Cardiac septum (tissue), 1 donor: ENCODE results near the gene FRAT2. TPM values are rescaled to one million over a fixed set of nuclear protein-coding genes. Genes with fewer than 3 reads are reported as not detected.
A peak's percentile ranks its signal among the peaks of the same experiment; 100 is the strongest.

ENCODE experiments used
- DNase-seq: peaks from one replicate; pipeline ENCODE4 v3.0.0-alpha.2; 2020; ENCODE audit warnings: low spot score
- intact Hi-C: fragments of 100-400 bp; cut with DNase I; formaldehyde crosslinking; loops from one replicate; pipeline ENCODE4 v1.14.0; 2022
- long read RNA-seq: library from polyadenylated mRNA; unstranded; transcript quantifications from one replicate; pipeline ENCODE4 v2.0.0, GENCODE V29; 2021
- total RNA-seq: library from RNA; stranded (reverse); fragmentation: NEBNext Ultra II Directional; extraction: Animal tissue kit (Norgen Biotek cat#: 25700); gene quantifications from one replicate; pipeline ENCODE4 v1.2.1, GENCODE V29; 2021
- donor health status: DM: no; HTN: no; CAD: no.

Gene FRAT2, protein sequence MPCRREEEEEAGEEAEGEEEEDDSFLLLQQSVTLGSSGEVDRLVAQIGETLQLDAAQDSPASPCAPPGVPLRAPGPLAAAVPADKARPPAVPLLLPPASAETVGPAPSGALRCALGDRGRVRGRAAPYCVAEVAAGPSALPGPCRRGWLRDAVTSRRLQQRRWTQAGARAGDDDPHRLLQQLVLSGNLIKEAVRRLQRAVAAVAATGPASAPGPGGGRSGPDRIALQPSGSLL
- 4.8 TPM for total RNA-seq
- long read RNA-seq, transcript FRAT2-201 (1 exons, 2,213 nt): major isoform, 22 of 22 reads
- long read RNA-seq, partial matches to known transcripts: 0 of 22 reads
- long read RNA-seq, other reads (novel, unspliced or antisense): 0 of 22 reads

DNA sequence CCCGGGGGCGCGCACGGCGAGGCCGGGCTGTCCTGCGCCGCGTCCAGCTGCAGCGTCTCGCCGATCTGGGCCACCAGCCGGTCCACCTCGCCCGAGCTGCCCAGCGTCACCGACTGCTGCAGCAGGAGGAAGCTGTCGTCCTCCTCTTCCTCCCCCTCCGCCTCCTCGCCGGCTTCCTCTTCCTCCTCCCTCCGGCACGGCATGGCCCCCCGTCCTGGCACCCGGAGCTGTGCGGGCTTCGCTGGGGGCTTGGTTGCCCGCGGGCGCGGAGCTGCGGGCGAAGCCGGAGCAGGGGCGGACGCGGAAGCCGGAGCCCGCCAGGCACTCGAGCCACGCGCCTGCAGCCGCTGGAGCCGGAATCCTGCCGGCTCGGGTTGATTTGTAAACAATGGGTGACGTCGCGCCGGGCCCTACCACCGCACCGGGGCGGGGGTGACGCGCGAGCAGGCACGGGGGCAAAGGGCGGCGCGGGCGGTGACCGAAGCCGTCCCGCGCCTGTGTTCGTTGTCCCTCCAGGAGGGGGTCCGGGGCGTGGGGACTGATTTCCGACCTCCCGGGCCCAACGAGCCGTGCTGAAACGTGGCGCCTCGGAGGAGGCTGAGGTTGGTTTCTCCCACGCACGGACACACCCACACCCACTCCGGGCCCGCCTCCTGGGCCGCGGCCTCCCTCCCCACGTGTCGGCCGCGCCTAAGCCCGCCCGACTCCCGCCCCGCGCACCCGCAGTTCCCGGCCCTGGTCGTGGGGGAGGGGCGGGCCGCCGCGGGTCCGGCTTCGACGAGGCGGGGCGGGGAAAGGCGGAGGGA lies at the start of gene FRAT2:
Gene FRAT2 (minus strand): TSS at position 360 of the 806 bp plus-strand sequence. CDS start 157 bp downstream, at position 203.
- DNase-seq: peak; percentile 96
- intact Hi-C loops: loop anchor here (5.0 kb wide), 1 partner anchor 42 kb away; the partner anchor contains the start of gene ARHGAP19

DNA sequence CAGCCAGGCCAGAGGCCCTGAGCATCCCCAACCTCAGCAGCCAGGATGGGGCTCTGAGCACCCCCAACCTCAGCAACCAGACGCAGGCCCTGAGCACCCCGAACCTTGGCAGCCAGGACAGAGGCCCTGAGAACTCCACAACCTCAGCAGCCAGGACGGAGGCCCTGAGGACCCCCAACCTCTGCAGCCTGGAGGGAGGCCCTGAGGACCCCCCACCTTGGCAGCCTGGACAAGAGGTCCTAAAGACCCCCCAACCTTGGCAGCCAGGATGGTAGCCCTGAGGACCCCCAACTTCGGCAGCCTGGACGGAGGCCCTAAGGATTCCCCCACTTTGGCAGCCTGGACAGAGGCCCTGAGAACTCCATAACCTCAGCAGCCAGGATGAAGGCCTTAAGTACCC lies 49.6 kb upstream of the FRAT2 start:
- intact Hi-C loops: no loop called here

DNA sequence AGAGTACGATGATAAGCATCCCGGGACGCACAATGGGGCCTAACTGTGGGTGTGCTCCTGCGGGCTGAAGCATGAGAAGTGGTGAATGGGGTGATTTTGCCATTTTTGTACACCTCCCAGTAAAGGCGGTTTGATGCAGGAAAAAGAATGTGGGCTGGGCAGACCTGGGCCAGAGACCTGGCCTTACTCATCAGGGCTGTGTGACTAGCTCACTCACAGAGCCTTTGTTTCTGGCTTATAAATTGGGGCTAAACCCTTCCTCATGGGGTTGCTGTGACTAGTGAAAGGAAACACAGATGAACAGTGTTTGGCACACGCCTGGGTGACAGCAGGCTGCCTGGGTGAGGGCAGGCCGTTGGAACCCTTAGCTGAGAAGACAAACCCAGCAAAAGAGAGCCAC lies 48.6 kb upstream of the FRAT2 start:
- intact Hi-C loops: no loop called here
- DNase-seq: no peak

More for the DNA sequence above, 49.6 kb upstream of the FRAT2 start:
- DNase-seq: no peak

DNA sequence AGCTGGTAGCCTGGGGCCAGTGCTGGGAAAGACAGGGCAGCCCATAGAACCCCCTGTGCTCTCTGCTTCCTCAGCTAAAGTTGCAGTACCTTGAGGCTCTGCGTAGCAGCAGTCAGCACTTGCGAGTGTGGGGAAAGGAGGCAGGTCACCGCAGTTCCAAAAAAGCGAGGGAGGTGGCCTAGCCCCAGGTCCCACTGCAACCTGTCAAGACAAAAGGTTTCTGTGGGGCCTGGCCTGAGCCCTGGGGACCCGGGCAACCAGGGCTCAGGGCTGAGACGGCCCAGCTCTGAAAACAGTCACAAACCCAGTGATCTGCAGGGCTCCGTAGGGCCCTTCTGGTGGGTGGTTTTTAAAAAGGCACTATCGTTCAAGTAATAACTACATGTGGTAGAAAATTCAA lies 47.1 kb upstream of the FRAT2 start:
- intact Hi-C loops: no loop called here
- no peak for DNase-seq

DNA sequence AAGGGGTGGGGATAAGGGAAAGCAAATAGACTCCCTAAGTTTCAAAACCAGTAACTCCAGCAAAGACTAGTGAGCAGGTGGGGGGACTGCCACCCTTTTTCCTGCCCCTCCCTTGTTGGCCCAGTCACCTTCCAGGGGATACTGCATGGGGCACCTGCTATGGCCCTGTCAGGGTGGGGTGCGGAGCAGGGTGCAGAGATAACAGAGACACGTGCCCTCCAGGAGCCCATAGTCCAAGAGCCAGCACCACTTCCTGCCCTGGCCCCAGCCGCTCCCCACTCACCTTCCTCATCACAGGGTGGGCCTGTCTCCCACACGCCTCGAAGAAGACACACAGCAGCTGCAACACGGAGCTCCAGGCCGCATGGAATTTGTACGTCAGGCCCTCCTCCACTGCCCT lies 46.0 kb upstream of the FRAT2 start:
- intact Hi-C loops: no loop called here
- no peak for DNase-seq

DNA sequence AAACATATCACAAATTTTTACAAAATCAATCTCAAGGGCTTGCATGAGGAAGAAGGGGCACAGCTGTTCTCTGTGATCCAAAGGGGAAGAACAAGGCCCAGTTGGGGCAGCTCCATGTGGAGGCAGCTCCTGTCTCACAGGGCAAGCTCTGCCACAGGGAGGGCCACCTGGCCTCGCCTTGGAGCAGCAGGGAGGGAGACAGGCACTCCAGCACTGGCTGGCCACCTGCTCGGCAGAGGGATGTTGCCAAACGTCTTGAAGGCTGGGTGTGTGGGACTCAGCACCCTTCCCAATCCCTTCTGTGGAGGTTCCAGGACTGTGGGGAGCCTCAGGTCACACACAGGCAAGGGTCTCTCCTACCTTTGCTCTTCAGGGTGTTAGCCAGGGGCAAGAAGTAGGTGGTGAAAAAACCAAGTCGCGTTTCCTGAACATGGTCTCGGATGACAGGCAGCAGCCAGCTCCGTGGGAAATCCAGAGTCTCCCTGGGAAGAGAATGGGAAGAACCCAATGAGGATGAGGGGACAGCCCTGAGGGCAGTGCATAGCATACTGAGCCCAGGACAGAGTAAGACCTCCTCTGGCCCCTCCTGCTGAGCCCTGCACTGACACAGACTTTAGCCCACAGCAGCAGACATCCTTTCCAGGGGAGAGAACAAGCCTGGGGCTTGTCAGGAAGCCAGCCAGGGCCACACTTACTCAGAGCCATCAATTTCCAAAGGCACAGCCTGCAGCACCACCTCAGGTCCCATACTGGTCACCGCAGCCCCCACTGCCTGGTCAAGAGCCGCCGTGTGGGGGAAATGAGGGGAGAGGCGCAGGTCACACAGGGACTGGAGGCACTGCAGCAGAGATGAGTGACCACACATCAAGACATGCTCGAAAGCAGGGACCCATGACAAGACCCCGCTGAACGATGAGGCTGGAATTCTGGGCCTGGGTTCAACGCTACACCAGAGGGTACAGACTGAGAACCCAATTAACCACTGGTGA lies 44.7 kb upstream of the FRAT2 start:
- DNase-seq: no peak
- intact Hi-C loops: no loop called here

DNA sequence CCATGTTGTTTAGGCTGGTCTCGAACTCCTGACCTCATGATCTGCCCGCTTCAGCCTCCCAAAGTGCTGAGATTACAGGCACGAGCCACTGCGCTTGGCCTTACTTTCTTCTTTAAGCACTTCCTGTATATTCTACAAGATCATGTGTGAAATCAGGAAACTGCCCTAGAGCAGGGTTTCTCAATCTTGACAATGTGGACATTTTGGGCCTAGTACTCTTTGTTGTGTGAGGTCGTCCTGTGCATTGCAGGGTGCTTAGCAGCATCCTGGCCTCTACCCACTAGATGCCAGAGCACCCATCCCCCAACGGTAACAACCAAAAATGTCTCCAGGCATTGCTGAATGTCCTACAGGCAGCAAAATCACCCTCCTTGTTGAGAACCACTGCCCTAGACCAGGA lies 41.9 kb upstream of the FRAT2 start:
- intact Hi-C loops: no loop called here
- DNase-seq: no peak

DNA sequence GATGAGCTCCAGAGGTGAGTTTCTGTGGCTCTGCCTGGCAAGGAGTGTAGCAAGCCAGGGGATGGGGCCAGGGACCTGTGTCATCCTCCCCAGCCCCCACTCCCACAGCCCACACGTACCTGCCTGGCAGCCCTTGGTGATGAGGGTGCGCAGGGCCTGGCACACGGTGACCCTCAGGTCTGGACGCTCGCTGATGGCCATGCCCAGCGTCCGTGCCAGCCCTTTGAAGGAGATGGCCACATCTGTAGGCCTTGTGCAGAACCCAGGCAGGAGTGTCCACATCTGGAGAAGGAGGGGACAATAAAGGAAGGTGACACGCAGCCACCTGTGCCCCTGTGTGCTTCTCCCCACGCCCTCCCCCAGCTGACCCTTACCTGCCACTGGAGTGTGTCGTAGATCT lies 38.9 kb upstream of the FRAT2 start:
- intact Hi-C loops: no loop called here
- DNase-seq: no peak

DNA sequence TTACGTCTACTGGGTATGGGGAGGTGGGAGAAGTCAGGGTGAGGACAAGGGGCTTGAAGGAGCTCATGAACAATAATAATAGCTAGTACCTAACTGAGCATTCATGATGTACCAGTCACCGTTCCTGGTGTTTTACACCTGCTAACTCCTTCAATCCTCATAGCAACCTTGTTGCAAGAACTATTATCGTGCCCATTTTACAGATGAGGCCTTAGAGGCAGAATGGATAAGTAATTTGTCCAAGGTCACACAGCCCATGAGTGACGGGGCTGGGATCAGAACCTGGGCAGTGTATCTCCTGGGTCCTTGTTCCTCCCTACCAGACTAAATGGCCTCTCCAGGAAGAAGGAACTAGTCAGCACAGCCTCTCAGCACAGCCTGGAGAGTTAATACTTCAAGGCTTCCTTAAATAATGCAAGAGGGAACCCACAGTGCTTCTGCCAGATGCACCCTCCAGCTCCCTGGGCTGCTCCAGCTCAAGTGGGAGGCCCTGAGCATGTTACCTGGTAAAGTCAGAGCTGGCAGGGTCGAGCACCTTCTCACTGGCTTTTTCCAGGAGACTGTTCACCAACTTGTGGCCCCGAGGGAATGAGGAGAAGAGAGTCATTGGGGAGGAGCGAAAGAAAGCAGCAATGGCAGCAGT lies 37.8 kb upstream of the FRAT2 start:
- intact Hi-C loops: no loop called here
- DNase-seq: no peak

DNA sequence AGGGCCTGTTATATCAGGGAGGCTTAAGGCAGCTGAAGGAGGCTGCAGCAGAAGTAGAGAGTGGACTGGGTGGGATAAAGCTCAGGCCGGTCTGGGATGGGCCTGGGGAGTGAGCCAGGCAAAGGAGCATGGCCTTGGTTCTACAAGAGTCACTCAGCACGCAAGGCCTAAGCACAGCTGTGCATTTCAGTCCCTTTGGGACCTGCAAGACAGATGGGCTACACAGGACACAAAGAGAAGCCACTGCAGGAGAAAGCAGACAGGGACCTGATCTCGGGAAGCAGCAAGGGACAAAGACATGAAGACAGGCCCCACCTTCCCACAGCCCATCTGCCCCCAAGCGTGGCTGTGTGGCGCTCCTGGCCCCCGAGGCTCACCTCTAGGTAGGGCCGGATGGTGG lies 37.2 kb upstream of the FRAT2 start:
- no peak for DNase-seq
- intact Hi-C loops: no loop called here

DNA sequence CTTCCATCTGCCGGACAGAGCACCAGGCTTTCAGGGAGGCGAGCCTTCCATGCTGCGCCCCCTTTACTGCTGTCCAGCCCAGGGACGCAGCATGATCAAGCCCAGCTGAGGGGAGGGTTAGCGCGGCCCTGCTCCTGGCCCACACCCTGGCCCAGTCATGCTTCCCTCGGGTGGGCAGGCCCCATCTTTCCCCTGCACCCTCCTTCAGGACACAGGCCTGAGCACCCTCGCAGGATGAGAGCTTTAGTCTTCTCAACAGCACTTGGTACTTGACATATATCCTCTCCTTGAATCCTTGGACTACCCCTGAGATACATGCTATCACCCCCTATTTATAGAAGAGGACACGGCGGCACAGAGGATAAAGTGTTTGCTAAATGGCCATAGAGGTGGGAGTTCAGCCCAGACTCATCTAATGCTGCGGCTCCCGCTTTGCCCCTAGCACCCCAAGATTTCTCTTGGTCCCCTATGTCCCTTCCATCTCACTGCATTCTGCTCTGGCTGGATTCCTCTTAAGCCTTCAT lies 32.7 kb upstream of the FRAT2 start:
- intact Hi-C loops: no loop called here
- DNase-seq: no peak

DNA sequence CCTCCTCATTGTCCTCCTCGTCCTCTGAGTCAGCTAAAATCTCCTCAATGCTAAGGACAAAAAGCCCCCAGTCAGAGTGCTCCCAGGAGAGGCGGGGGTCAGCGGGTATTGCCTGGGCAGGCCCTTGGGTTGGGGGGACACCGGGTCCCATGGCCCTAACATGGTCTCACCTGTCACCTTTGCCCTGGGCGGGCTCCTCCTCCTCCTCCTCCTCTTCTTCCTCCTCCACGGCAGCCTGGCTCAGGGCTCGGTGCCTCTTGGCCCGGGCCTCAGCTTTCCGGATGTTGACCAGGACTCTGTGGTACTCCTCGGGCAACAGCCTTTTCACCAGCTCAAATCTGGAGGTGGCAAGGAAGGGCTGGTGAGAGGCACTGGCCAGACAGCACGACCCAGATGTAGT lies 32.0 kb upstream of the FRAT2 start:
- intact Hi-C loops: no loop called here
- no peak for DNase-seq

DNA sequence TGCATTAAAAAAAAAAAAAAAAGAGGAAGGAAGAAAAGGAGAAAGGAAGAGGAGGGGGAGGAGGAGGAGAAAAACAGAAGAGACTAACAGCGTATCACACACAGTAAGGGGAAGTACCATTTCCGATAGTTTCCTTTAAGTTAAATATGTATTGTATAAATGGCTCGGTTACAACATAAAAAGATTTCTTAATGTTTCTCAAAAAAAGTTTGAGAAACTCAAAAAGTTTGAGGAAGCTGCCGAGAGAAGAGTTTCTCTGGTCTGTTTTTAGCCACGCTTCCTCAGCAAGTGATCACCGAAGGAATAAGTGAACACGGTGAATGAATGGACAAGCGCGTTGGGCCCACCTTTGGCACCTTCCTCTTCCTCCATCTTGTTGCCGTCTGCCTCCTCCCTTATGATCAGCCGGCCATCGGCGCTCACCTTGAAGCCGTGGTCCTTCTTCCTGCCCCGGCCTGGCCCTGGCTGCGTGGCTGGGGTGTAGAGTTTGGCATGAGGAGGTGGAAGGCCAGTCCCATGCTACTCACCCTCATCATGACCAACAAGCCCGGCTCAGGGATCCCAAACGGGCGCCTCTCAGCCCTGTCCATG lies 31.3 kb upstream of the FRAT2 start:
- DNase-seq: no peak
- intact Hi-C loops: no loop called here

DNA sequence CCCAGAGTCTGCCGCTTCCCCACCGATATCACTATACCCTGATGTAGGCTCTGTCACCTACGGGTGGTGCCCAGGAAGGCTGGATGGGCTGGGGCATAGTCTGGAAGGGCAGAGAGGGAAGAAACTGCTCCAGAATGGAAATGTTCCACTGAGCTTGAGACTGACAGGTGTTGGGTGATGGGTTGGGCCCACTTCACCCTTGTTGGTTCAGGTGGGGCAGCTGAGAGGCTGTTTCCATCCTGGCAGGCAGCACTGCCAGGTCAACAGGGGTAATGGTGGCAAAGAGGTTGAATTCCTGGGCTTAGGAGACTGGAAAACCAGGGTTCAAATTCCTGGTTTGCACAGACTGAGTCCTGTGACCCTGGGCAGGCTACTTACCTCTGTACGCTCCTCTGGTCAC lies 28.5 kb upstream of the FRAT2 start:
- intact Hi-C loops: no loop called here
- no peak for DNase-seq

DNA sequence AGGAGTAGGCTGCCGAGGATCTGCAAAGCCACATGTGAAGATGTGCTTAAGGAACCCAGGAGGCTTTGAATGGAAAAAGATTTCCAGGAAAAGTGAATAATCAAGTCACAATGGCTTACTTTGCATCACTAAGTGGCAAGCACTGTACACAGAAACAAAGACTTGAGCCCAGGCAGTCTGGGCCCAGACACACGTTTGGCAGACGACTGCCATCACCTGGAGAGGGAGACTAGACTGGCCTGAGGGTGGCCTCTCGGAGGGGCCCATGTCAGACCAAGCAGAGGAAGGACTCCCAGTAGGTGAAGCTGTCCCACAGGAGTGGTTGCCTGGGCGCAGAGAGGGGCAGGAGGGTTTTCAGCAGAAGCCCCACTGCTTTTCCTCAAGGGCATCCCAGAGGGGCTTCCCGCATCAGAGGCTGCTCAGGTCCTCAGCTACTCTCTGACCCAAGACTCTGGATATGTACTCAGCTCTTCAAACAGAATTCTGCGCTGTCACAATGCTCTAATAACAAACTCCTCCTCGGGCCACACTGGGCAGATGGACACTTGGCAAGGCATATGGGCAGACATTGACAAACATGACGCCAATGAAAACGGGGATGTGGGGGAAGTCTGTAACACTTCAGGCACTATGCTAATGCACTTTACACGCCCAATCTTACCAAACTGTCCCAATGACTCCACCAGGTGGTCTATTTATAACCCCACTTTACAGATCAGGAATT lies 27.9 kb upstream of the FRAT2 start:
- intact Hi-C loops: no loop called here
- DNase-seq: no peak

DNA sequence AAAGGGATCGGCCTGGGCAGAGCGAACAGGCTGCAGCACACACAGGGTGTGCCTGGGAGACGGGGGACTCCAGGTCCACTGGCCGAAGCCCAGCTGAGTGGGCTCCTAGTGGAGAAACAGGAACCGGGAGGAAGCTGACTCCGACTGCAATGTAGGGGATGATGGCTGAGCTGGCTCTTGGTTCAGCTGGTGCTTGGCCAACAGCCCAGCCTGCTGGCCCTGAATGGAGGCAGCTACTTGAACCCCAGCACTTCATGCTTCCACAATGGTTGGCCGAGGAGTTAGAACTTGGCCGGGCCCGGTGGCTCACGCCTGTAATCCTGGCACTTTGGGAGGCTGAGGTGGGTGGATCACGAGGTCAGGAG lies 27.0 kb upstream of the FRAT2 start:
- intact Hi-C loops: no loop called here
- DNase-seq: no peak

DNA sequence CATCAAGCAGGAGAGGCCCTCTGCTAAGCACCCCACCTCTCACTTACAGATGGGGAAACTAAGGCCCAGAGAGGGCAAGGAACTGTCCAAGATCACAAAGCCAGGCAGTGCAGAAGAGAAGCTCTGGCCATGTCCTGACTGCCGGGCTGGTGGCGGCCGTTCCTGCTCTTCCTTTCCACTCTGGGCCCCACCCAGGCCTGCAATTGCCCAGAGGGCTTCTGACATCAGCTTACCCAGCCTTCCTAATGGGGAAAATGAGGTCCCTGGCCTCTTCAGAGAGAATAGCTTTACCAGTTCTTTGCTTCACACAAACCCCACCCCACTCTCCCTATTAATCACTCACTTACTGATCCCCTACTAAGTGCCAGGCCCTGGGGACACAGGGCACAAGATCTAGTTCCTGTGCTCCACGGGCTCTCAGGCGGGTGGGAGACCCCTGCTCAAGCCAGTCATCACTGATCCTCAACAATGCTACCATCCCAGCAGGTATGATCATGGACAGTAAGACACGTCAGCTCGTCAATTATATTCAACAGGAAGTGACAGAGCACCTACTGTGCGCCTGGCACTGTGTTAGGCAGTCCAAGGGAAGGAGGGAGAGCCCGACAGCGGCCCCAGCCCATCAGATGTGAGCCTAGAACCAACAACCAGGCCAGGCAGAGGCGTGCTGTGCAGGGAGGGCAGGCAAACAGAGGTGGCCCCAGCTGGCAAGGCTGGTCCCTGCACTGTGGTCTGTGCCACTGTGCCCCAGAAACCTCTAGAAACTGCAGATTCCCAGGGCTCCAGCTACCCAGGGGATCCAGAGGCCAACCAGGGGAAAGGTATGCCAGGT lies 26.4 kb upstream of the FRAT2 start:
- no peak for DNase-seq
- intact Hi-C loops: no loop called here
